CD14-positive monocyte (primary cell): Measurements from ENCODE around the gene FIBIN. TPM values are rescaled to one million over a fixed set of nuclear protein-coding genes. Genes with fewer than 3 reads are reported as not detected.

Experiments used
- DNase-seq, 3 donors: peaks; one replicate each; pipeline ENCODE4 v3.0.0-alpha.2; 2011 to 2022
- H2AFZ ChIP-seq: 2 replicates; pipeline ENCODE4 v1.6.0; 2012; ENCODE audit warnings: mild to moderate bottlenecking, low read depth, low read length, inconsistent platforms; ENCODE audit not compliant: insufficient read depth, poor library complexity, severe bottlenecking
- H3K27ac ChIP-seq, 2 donors: 1 replicate in 1 of 2; 2 replicates in 1 of 2; pipeline ENCODE4 v1.5.1; 2012 to 2013; ENCODE audit warnings: low read length in 2 of 2, control low read depth in 1 of 2, inconsistent platforms in 1 of 2, low read depth in 1 of 2, mild to moderate bottlenecking in 1 of 2
- H3K27me3 ChIP-seq, 2 donors: one replicate each; pipeline versions ENCODE4 v1.6.0 to v1.6.1; 2011 to 2013; ENCODE audit warnings: low read length in 2 of 2; ENCODE audit not compliant: control insufficient read depth in 2 of 2, insufficient read depth in 2 of 2
- H3K36me3 ChIP-seq, 2 donors: replicated peaks in 1 of 2; 1 replicate in 1 of 2; 2 replicates in 1 of 2; pipeline versions ENCODE4 v1.5.1 to v1.6.1; 2012 to 2013; ENCODE audit warnings: low read length in 2 of 2, control low read depth in 1 of 2, inconsistent platforms in 1 of 2, mild to moderate bottlenecking in 1 of 2; ENCODE audit not compliant: insufficient read depth in 2 of 2, control insufficient read depth in 1 of 2
- H3K4me1 ChIP-seq, 2 donors: 1 replicate in 1 of 2; 2 replicates in 1 of 2; pipeline versions ENCODE4 v1.5.1 to v1.6.1; 2012 to 2013; ENCODE audit warnings: low read length in 2 of 2, control low read depth in 1 of 2, inconsistent platforms in 1 of 2, mild to moderate bottlenecking in 1 of 2, moderate library complexity in 1 of 2; ENCODE audit not compliant: insufficient read depth in 2 of 2, control insufficient read depth in 1 of 2
- H3K4me2 ChIP-seq: replicated peaks from 2 replicates; pipeline ENCODE3; 2012; ENCODE audit warnings: low read length, moderate library complexity, mild to moderate bottlenecking; ENCODE audit not compliant: poor library complexity, severe bottlenecking; ENCODE audit errors: extremely low read depth
- H3K4me3 ChIP-seq, 3 experiments: fragments of 200-600 bp in 1 of 3; sonication (generic) in 1 of 3; replicated peaks in 1 of 3; 1 replicate in 2 of 3; 2 replicates in 1 of 3; pipeline ENCODE4 v1.5.1; 2011 to 2013; ENCODE audit warnings: low read length in 3 of 3, mild to moderate bottlenecking in 3 of 3, control low read depth in 2 of 3, low read depth in 2 of 3, inconsistent platforms in 1 of 3, moderate library complexity in 1 of 3
- H3K79me2 ChIP-seq: 2 replicates; pipeline ENCODE4 v1.6.0; 2012; ENCODE audit warnings: mild to moderate bottlenecking, control low read depth, inconsistent platforms, low read length, moderate library complexity; ENCODE audit not compliant: insufficient read depth
- H3K9ac ChIP-seq: 2 replicates; pipeline ENCODE4 v1.6.0; 2017; ENCODE audit warnings: low read length, mild to moderate bottlenecking; ENCODE audit not compliant: insufficient read depth, poor library complexity, severe bottlenecking
- H3K9me3 ChIP-seq, 2 donors: replicated peaks in 1 of 2; 1 replicate in 1 of 2; 2 replicates in 1 of 2; pipeline versions ENCODE4 v1.5.1 to v1.6.1; 2012 to 2013; ENCODE audit warnings: low read length in 2 of 2, control low read depth in 1 of 2; ENCODE audit not compliant: control insufficient read depth in 1 of 2, insufficient read depth in 1 of 2
- H4K20me1 ChIP-seq: 2 replicates; pipeline ENCODE4 v1.6.0; 2012; ENCODE audit warnings: mild to moderate bottlenecking, low read length, control low read depth, moderate library complexity; ENCODE audit not compliant: insufficient read depth
- H3K27ac Mint-ChIP-seq, 7 donors: one replicate each; pipeline ENCODE4 v1.8.0; 2020; ENCODE audit warnings: mild to moderate bottlenecking in 7 of 7, mixed read lengths in 7 of 7, moderate library complexity in 6 of 7, inconsistent platforms in 2 of 7
- H3K27me3 Mint-ChIP-seq, 3 donors: one replicate each; pipeline ENCODE4 v1.8.0; 2021 to 2022; ENCODE audit warnings: low read depth in 3 of 3, mild to moderate bottlenecking in 3 of 3, mixed read lengths in 3 of 3, moderate library complexity in 3 of 3, inconsistent platforms in 1 of 3
- H3K36me3 Mint-ChIP-seq, 2 donors: one replicate each; pipeline ENCODE4 v1.8.0; 2020; ENCODE audit warnings: mixed read lengths in 2 of 2, inconsistent platforms in 1 of 2, mild to moderate bottlenecking in 1 of 2
- H3K4me1 Mint-ChIP-seq: one replicate; pipeline ENCODE4 v1.8.0; 2020; ENCODE audit warnings: mild to moderate bottlenecking, mixed read lengths
- H3K4me3 Mint-ChIP-seq, 2 donors: one replicate each; pipeline ENCODE4 v1.8.0; 2020; ENCODE audit warnings: mild to moderate bottlenecking in 2 of 2, mixed read lengths in 2 of 2, moderate library complexity in 1 of 2
- H3K9me3 Mint-ChIP-seq, 7 donors: one replicate each; pipeline ENCODE4 v1.8.0; 2020 to 2022; ENCODE audit warnings: mixed read lengths in 7 of 7, mild to moderate bottlenecking in 6 of 7, moderate library complexity in 6 of 7, inconsistent platforms in 2 of 7
- WGBS: methylation state at CpG from one replicate; pipeline ENCODE4 v1.1.5; 2013; ENCODE audit warnings: missing lambda C conversion rate; ENCODE audit not compliant: insufficient coverage; 5-methylcytosine and 5-hydroxymethylcytosine counted together
- intact Hi-C, 2 donors: fragments of 100-400 bp; cut with micrococcal nuclease; formaldehyde crosslinking; loops; one replicate each; pipeline versions ENCODE4 v1.15.0 to v1.15.1; 2023
- polyA plus RNA-seq, 3 donors: library from polyadenylated mRNA; depleted of rRNA in 1 of 3; unstranded in 2 of 3; stranded (reverse) in 1 of 3; fragments of 300-500 nt in 2 of 3; fragments of >200 nt in 1 of 3; fragmentation: Illumina TruSeq in 2 of 3; gene quantifications; 1 replicate in 2 of 3; 2 replicates in 1 of 3; pipeline ENCODE4 v1.2.3, GENCODE V29; 2012 to 2021
- TF ChIP-seq, protein P1 (sequence below): fragments of 200-600 bp; IDR thresholded peaks from one replicate; pipeline ENCODE4 v1.8.0; 2022; ENCODE audit warnings: antibody characterized with exemption, mild to moderate bottlenecking

FIBIN gene
- polyA plus RNA-seq, 3 donors: not detected

DNA sequence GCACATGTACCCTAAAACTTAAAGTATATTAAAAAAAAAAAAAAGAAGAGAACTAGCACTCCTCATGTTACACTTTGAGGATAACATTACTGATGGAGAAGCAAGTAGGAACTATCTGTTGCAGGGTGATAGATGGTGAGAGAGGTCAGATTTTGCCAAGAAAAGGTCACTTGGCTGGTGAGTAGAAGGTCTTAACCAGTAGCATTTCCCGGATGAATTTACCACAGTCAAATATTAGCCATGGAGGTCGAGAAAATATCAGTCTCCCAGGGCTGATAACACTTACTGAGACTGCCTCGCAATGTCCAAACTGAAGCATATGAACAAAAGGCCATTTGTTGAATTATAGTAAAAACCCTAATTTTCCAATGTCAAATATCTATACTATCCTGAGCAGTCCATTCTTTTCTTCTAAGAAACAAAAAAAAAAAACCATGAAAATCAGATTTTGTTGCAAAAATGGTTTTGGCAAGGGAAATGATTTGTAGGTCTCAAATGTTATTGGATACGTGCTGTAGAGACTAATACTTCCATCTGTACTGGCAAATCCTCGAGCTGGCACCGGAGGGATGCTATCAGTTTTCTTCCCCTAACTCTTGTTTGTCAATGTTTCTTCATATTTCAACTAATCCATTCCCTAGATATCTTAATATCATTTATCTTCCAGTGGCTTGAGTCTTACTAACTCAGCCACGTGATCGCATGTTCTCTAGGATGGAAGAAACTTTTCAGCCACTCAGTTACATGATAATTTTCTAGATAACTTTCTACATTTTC lies 32.2 kb downstream of the FIBIN start:
- Mint-ChIP-seq H3K4me1 (no peaks in the 10 kb centered on the region), H3K4me3 (no peak overlapping the region), H3K9me3 (peaks cover 0 to 10% (median 3%) of the 10 kb centered on the region in 7 donors), H3K27ac (no peak overlapping the region), H3K27me3 (no peaks in the 10 kb centered on the region), H3K36me3 (no peaks in the 10 kb centered on the region)
- H2AFZ ChIP-seq: no peak overlapping the region
- peaks cover 1 to 7% of the 10 kb centered on the region in 2 donors for H3K9me3 ChIP-seq
- no peak for DNase-seq
- no peak overlapping the region for H3K9ac ChIP-seq
- WGBS: no CpG with 5 or more reads among the region's 8 CpGs
- no peak overlapping the region for H3K4me2 ChIP-seq
- H4K20me1 ChIP-seq: no peaks in the 10 kb centered on the region
- H3K27me3 ChIP-seq: no peaks in the 10 kb centered on the region
- intact Hi-C loops: no loop called here
- no peak overlapping the region for H3K4me3 ChIP-seq
- no peaks in the 10 kb centered on the region for H3K79me2 ChIP-seq
- no peak overlapping the region for H3K27ac ChIP-seq
- H3K4me1 ChIP-seq: no peaks in the 10 kb centered on the region
- TF ChIP-seq, protein P1, sequence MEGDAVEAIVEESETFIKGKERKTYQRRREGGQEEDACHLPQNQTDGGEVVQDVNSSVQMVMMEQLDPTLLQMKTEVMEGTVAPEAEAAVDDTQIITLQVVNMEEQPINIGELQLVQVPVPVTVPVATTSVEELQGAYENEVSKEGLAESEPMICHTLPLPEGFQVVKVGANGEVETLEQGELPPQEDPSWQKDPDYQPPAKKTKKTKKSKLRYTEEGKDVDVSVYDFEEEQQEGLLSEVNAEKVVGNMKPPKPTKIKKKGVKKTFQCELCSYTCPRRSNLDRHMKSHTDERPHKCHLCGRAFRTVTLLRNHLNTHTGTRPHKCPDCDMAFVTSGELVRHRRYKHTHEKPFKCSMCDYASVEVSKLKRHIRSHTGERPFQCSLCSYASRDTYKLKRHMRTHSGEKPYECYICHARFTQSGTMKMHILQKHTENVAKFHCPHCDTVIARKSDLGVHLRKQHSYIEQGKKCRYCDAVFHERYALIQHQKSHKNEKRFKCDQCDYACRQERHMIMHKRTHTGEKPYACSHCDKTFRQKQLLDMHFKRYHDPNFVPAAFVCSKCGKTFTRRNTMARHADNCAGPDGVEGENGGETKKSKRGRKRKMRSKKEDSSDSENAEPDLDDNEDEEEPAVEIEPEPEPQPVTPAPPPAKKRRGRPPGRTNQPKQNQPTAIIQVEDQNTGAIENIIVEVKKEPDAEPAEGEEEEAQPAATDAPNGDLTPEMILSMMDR: no peak
- H3K36me3 ChIP-seq: no peaks in the 10 kb centered on the region

DNA sequence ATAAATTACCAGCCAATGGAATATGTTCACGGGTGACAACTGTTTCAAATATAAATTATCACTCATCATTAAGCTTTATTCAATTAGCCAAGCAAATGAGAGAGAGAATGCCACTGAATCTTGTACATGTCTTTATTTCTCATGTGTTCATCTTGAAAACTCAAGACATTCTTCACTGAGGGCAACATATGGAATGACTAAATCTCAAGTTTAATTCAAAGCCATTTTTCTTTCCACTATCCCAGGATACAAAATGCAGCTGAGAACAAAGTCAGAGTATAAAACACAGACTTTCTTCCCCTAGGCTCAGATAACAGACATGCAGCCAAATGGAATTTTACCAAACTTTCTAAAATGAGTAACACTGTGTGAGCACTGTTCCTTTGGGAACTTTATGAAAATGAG lies 34.7 kb downstream of the FIBIN start:
- H3K27ac ChIP-seq: no peak overlapping the region
- H3K36me3 ChIP-seq: no peaks in the 10 kb centered on the region
- Mint-ChIP-seq H3K4me3 (no peak overlapping the region), H3K36me3 (no peaks in the 10 kb centered on the region), H3K27me3 (no peaks in the 10 kb centered on the region), H3K9me3 (peaks cover 5 to 23% (median 11%) of the 10 kb centered on the region in 7 donors), H3K27ac (no peak overlapping the region), H3K4me1 (no peaks in the 10 kb centered on the region)
- no peak overlapping the region for H3K4me3 ChIP-seq
- no peaks in the 10 kb centered on the region for H3K27me3 ChIP-seq
- no peak overlapping the region for H3K9ac ChIP-seq
- no peaks in the 10 kb centered on the region for H3K4me1 ChIP-seq
- no CpG with 5 or more reads among the region's 1 CpG for WGBS
- intact Hi-C loops: no loop called here
- H2AFZ ChIP-seq: no peak overlapping the region
- no peak for DNase-seq
- H3K79me2 ChIP-seq: no peaks in the 10 kb centered on the region
- H3K9me3 ChIP-seq: peaks cover 18 to 22% of the 10 kb centered on the region in 2 donors
- TF ChIP-seq, protein P1: no peak
- no peak overlapping the region for H3K4me2 ChIP-seq
- H4K20me1 ChIP-seq: no peaks in the 10 kb centered on the region
